ENCODE results near the gene ASB2. TPM values are rescaled to one million over a fixed set of nuclear protein-coding genes. Genes with fewer than 3 reads are reported as not detected.

Gene ASB2
- total RNA-seq, 1 experiment from 2014 or later, result not detected

- H3K4me3 ChIP-seq (ENCODE audit: low read depth, low read length, poor library complexity, severe bottlenecking), result no peak overlapping the region
- DNase-seq (ENCODE audit: low spot score), result no peak
- H3K9me3 ChIP-seq (ENCODE audit: low read depth, low read length, poor library complexity, severe bottlenecking), result no peaks in the 10 kb centered on the region
- intact Hi-C loops (cut with micrococcal nuclease; ENCODE audit: unreplicated experiment), result no loop called here
- ChIA-PET CTCF (no interaction called here), POLR2A (ENCODE audit: low non-redundant PET) (no interaction called here)
- no peak overlapping the region for H3K27ac ChIP-seq (ENCODE audit: low read depth, low read length, poor library complexity, severe bottlenecking)
- no peaks in the 10 kb centered on the region for H3K27me3 ChIP-seq (replicated peaks; ENCODE audit: insufficient read depth, low read depth, low read length, poor library complexity)
- no peak for TF ChIP-seq EZH2 (IDR thresholded peaks at IDR 0.05; ENCODE audit: borderline replicate concordance, low read depth, low read length, poor library complexity, severe bottlenecking)
- no peak for TF ChIP-seq CTCF (conservative IDR thresholded peaks at IDR 0.05; ENCODE audit: low read depth, low read length)
- no TSS peak for BruUV-seq (replicated peaks)
- no peaks in the 10 kb centered on the region for H3K4me1 ChIP-seq (ENCODE audit: insufficient read depth, low read length, poor library complexity, severe bottlenecking)
- no peaks in the 10 kb centered on the region for H3K36me3 ChIP-seq (ENCODE audit: insufficient read depth, low read length, poor library complexity, severe bottlenecking)
Observed at GRCh38 chr14:93977171-93977570, 801 bp upstream of the ASB2 start.

- H3K4me3 ChIP-seq (ENCODE audit: low read depth, low read length, poor library complexity, severe bottlenecking), result no peak overlapping the region
- H3K9me3 ChIP-seq (ENCODE audit: low read depth, low read length, poor library complexity, severe bottlenecking), result no peaks in the 10 kb centered on the region
- TF ChIP-seq CTCF (conservative IDR thresholded peaks at IDR 0.05; ENCODE audit: low read depth, low read length) (no peak), EZH2 (IDR thresholded peaks at IDR 0.05; ENCODE audit: borderline replicate concordance, low read depth, low read length, poor library complexity, severe bottlenecking) (no peak)
- BruUV-seq (replicated peaks), result no TSS peak
- no peak overlapping the region for H3K27ac ChIP-seq (ENCODE audit: low read depth, low read length, poor library complexity, severe bottlenecking)
- H3K27me3 ChIP-seq (replicated peaks; ENCODE audit: insufficient read depth, low read depth, low read length, poor library complexity), result no peaks in the 10 kb centered on the region
- intact Hi-C loops (cut with micrococcal nuclease; ENCODE audit: unreplicated experiment), result no loop called here
- CTCF ChIA-PET, result no interaction called here
- POLR2A ChIA-PET (ENCODE audit: low non-redundant PET), result no interaction called here
- no peaks in the 10 kb centered on the region for H3K36me3 ChIP-seq (ENCODE audit: insufficient read depth, low read length, poor library complexity, severe bottlenecking)
- no peaks in the 10 kb centered on the region for H3K4me1 ChIP-seq (ENCODE audit: insufficient read depth, low read length, poor library complexity, severe bottlenecking)
- no peak for DNase-seq (ENCODE audit: low spot score)
Observed at GRCh38 chr14:93975791-93976476, 436 bp downstream of the ASB2 start.

GRCh38 chr14:93974833-93975232 is 1.5 kb downstream of the ASB2 start:
- POLR2A ChIA-PET (ENCODE audit: low non-redundant PET), result no interaction called here
- BruUV-seq (replicated peaks), result no TSS peak

More at GRCh38 chr14:93974833-93975232, 1.5 kb downstream of the ASB2 start:
- no peaks in the 10 kb centered on the region for H3K36me3 ChIP-seq (ENCODE audit: insufficient read depth, low read length, poor library complexity, severe bottlenecking)
- H3K9me3 ChIP-seq (ENCODE audit: low read depth, low read length, poor library complexity, severe bottlenecking), result no peaks in the 10 kb centered on the region
- no peak overlapping the region for H3K27ac ChIP-seq (ENCODE audit: low read depth, low read length, poor library complexity, severe bottlenecking)
- DNase-seq (ENCODE audit: low spot score), result no peak
- intact Hi-C loops (cut with micrococcal nuclease; ENCODE audit: unreplicated experiment), result no loop called here
- no peak overlapping the region for H3K4me3 ChIP-seq (ENCODE audit: low read depth, low read length, poor library complexity, severe bottlenecking)
- CTCF ChIA-PET, result no interaction called here
- H3K4me1 ChIP-seq (ENCODE audit: insufficient read depth, low read length, poor library complexity, severe bottlenecking), result no peaks in the 10 kb centered on the region
- no peak for TF ChIP-seq CTCF (conservative IDR thresholded peaks at IDR 0.05; ENCODE audit: low read depth, low read length)
- H3K27me3 ChIP-seq (replicated peaks; ENCODE audit: insufficient read depth, low read depth, low read length, poor library complexity), result no peaks in the 10 kb centered on the region

Measured in A673 (cell line).